Kidney (tissue), 14 donors: ENCODE results near the gene SRSF2. TPM values are rescaled to one million over a fixed set of nuclear protein-coding genes. Genes with fewer than 3 reads are reported as not detected.
A peak's percentile ranks its signal among the peaks of the same experiment; 100 is the strongest.

Experiments used
- DNase-seq, 5 donors: peaks; one replicate each; pipeline ENCODE4 v3.0.0-alpha.2; 2013 to 2020
- FAIRE-seq: peaks from 2 replicates; lab custom pipeline; 2012; peaks lifted over from hg19 to GRCh38; lab: Jason Lieb, UNC
- H3K27ac ChIP-seq, 2 donors: one replicate each; pipeline ENCODE4 v1.7.0; 2013; ENCODE audit warnings: low read depth in 2 of 2, low read length in 2 of 2, inconsistent platforms in 1 of 2
- H3K27me3 ChIP-seq: one replicate; pipeline ENCODE4 v1.7.1; 2013; ENCODE audit warnings: low read length, inconsistent platforms; ENCODE audit not compliant: control insufficient read depth, insufficient read depth
- H3K36me3 ChIP-seq, 3 donors: one replicate each; pipeline versions ENCODE4 v1.7.0 to v1.7.1; 2013; ENCODE audit warnings: low read length in 3 of 3, control low read depth in 1 of 3, inconsistent platforms in 1 of 3; ENCODE audit not compliant: insufficient read depth in 3 of 3, control insufficient read depth in 2 of 3
- H3K4me1 ChIP-seq, 3 donors: one replicate each; pipeline versions ENCODE4 v1.7.0 to v1.7.1; 2013; ENCODE audit warnings: low read length in 3 of 3, inconsistent platforms in 1 of 3, low read depth in 1 of 3; ENCODE audit not compliant: control insufficient read depth in 2 of 3, insufficient read depth in 2 of 3
- H3K4me3 ChIP-seq, 3 donors: one replicate each; pipeline versions ENCODE4 v1.7.0 to v1.8.1; 2013; ENCODE audit warnings: low read length in 3 of 3, control low read depth in 1 of 3, inconsistent platforms in 1 of 3
- H3K9ac ChIP-seq, 3 donors: one replicate each; pipeline versions ENCODE4 v1.7.0 to v1.7.1; 2013; ENCODE audit warnings: low read length in 3 of 3, control low read depth in 1 of 3, inconsistent platforms in 1 of 3
- H3K9me3 ChIP-seq, 3 donors: one replicate each; pipeline versions ENCODE4 v1.7.0 to v1.7.1; 2013; ENCODE audit warnings: low read length in 3 of 3, control low read depth in 1 of 3, inconsistent platforms in 1 of 3; ENCODE audit not compliant: control insufficient read depth in 2 of 3, insufficient read depth in 1 of 3
- CTCF ChIP-seq: IDR thresholded peaks from 3 replicates; pipeline ENCODE4 v1.5.1; 2012; ENCODE audit warnings: mild to moderate bottlenecking, moderate library complexity, borderline replicate concordance; ENCODE audit not compliant: insufficient read depth; ENCODE audit errors: extremely low read depth
- intact Hi-C: fragments of 100-400 bp; cut with DNase I; formaldehyde crosslinking; loops from one replicate; pipeline ENCODE4 v1.11.1; 2022
- polyA plus RNA-seq: library from polyadenylated mRNA; stranded (reverse); fragments of 350-450 nt; fragmentation: Illumina TruSeq; extraction: RNeasy Lipid Tissue Mini Kit (QIAGEN cat#74804); gene quantifications from one replicate; pipeline ENCODE4 v1.2.3, GENCODE V29; 2014; ENCODE audit warnings: low read depth, low replicate concordance; ENCODE audit not compliant: insufficient read depth
- total RNA-seq: library from RNA; stranded (reverse); fragmentation: NEBNext Ultra II Directional; extraction: Animal tissue kit (Norgen Biotek cat#: 25700); gene quantifications from one replicate; pipeline ENCODE4 v1.2.1, GENCODE V29; 2021
- donor health status: control.
- donor health status: control.
- donor health status: control.
- donor health status: control.
- donor health status: control.
- donor health status: DM: yes; HTN: yes; CAD: no.
- donor health status: Normal renal cell carcinoma (clear cell type).

The SRSF2 gene
- total and polyA plus RNA-seq, 2 donors from 2014 or later, result 129 to 155 TPM

DNA sequence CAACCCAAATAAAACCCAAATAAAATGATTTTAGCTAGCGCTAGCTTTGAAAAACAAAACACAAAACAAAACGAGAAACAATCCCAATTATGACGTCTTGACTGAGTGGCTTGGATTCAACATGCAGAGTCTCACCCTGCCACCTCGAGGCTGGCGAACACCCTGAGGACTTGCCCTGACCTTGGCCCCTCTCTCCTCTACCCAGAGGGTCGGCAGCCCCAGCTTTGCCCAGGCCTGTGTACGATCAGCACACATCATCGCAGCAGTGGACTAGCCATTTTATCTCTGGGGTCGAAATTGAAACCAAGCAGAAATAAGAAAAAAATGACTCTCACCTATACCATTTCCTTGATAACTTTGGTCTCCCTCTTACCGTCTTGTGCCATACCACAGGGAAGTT is 15.7 kb downstream of the SRSF2 start:
- H3K9me3 ChIP-seq, result no peaks in the 10 kb centered on the region
- H3K4me3 ChIP-seq, result no peak overlapping the region
- H3K27me3 ChIP-seq, result no peaks in the 10 kb centered on the region
- H3K27ac ChIP-seq, result no peak overlapping the region
- no peak for DNase-seq
- H3K36me3 ChIP-seq, result peaks cover 0 to 60% (median 36%) of the 10 kb centered on the region in 3 donors
- H3K9ac ChIP-seq, result no peak overlapping the region
- no peak for TF ChIP-seq CTCF
- FAIRE-seq, result no peak
- H3K4me1 ChIP-seq, result peaks cover 3 to 10% (median 7%) of the 10 kb centered on the region in 3 donors
- intact Hi-C loops, result no loop called here

DNA sequence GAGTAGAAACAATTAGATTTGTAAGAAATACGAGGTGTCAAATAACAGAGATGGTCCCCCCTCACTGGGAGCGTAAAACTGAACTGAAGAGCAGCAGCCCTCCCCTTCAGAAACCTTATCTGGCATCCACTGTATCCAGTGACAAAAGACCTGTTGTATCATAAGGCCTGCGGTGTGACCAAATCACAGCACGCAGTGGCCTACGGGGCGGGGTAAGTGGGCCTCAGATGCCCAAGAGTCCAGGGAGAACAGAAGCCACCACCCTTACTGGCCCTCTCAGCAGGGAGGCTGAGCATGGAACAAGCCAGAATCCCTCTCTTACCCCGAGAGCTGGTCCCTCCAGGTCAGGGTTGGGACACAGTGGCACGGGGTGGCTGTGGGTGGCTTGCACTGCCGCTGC is 16.2 kb downstream of the SRSF2 start:
- intact Hi-C loops, result no loop called here
- DNase-seq, result peak in 1 of 5 donors; percentile 44
- Histone ChIP-seq H3K9me3 (no peaks in the 10 kb centered on the region), H3K27ac (no peak overlapping the region), H3K36me3 (peaks cover 0 to 65% (median 41%) of the 10 kb centered on the region in 3 donors), H3K9ac (no peak overlapping the region), H3K4me1 (peaks cover 3 to 10% (median 7%) of the 10 kb centered on the region in 3 donors), H3K27me3 (no peaks in the 10 kb centered on the region), H3K4me3 (no peak overlapping the region)
- FAIRE-seq, result no peak
- TF ChIP-seq CTCF, result no peak

- Histone ChIP-seq H3K27ac (no peak overlapping the region), H3K9me3 (no peaks in the 10 kb centered on the region), H3K36me3 (peaks cover 2 to 72% (median 41%) of the 10 kb centered on the region in 3 donors), H3K4me3 (no peak overlapping the region), H3K4me1 (peaks cover 0 to 11% (median 7%) of the 10 kb centered on the region in 3 donors), H3K27me3 (no peaks in the 10 kb centered on the region), H3K9ac (no peak overlapping the region)
- intact Hi-C loops, result no loop called here
- no peak for TF ChIP-seq CTCF
- FAIRE-seq (no peak), DNase-seq (peak in 1 of 5 donors; percentile 13)
Observed at GRCh38 chr17:76720211-76720610, 16.9 kb downstream of the SRSF2 start.

- H3K27ac ChIP-seq, result no peak overlapping the region
- H3K9ac ChIP-seq, result no peak overlapping the region
- H3K4me3 ChIP-seq, result no peak overlapping the region
- no peaks in the 10 kb centered on the region for H3K9me3 ChIP-seq
- intact Hi-C loops, result no loop called here
- DNase-seq (no peak), FAIRE-seq (no peak)
- H3K4me1 ChIP-seq, result peaks cover 0 to 8% (median 4%) of the 10 kb centered on the region in 3 donors
- H3K36me3 ChIP-seq, result peaks cover 2 to 77% (median 48%) of the 10 kb centered on the region in 3 donors
- H3K27me3 ChIP-seq, result no peaks in the 10 kb centered on the region
- TF ChIP-seq CTCF, result no peak
Observed at GRCh38 chr17:76718516-76718915, 18.6 kb downstream of the SRSF2 start.
